Progenitor cell of endocrine pancreas (in vitro differentiated cells): ENCODE results near the gene BEST3. TPM values are rescaled to one million over a fixed set of nuclear protein-coding genes. Genes with fewer than 3 reads are reported as not detected.
A peak's percentile ranks its signal among the peaks of the same experiment; 100 is the strongest.

ENCODE experiments used
- DNase-seq: peaks from one replicate; pipeline ENCODE4 v3.0.0; 2021; ENCODE audit warnings: low spot score; ENCODE audit not compliant: unreplicated experiment
- H3K27ac Mint-ChIP-seq: 2 replicates; pipeline ENCODE4 v1.8.0; 2021; ENCODE audit warnings: mild to moderate bottlenecking, moderate library complexity, mixed read lengths
- H3K27me3 Mint-ChIP-seq: 2 replicates; pipeline ENCODE4 v1.8.0; 2021; ENCODE audit warnings: mixed read lengths
- H3K36me3 Mint-ChIP-seq: 2 replicates; pipeline ENCODE4 v1.8.0; 2022; ENCODE audit warnings: mixed read lengths; ENCODE audit not compliant: insufficient read depth
- H3K4me1 Mint-ChIP-seq: 2 replicates; pipeline ENCODE4 v1.8.0; 2021; ENCODE audit warnings: low read depth, mixed read lengths
- H3K4me3 Mint-ChIP-seq: 2 replicates; pipeline ENCODE4 v1.8.0; 2021; ENCODE audit warnings: low read depth, mild to moderate bottlenecking, moderate library complexity, mixed read lengths
- H3K9me3 Mint-ChIP-seq: 2 replicates; pipeline ENCODE4 v1.8.0; 2021; ENCODE audit warnings: low read depth, mixed read lengths
- total RNA-seq: library from RNA; stranded (reverse); gene quantifications from 2 replicates; pipeline ENCODE4 v1.2.1, GENCODE V29; 2021
- TF ChIP-seq, protein P1 (sequence below): fragments of 200-600 bp; sonication (generic); IDR thresholded peaks from one replicate; pipeline ENCODE4 v1.5.0; 2021; ENCODE audit warnings: antibody characterized with exemption, mild to moderate bottlenecking; ENCODE audit not compliant: unreplicated experiment

BEST3 gene
- total RNA-seq, 1 donor from 2014 or later, result not detected

- peaks cover 12% of the 10 kb centered on the region for H3K27me3 Mint-ChIP-seq
- H3K27ac Mint-ChIP-seq, result no peak overlapping the region
- TF ChIP-seq, protein P1, sequence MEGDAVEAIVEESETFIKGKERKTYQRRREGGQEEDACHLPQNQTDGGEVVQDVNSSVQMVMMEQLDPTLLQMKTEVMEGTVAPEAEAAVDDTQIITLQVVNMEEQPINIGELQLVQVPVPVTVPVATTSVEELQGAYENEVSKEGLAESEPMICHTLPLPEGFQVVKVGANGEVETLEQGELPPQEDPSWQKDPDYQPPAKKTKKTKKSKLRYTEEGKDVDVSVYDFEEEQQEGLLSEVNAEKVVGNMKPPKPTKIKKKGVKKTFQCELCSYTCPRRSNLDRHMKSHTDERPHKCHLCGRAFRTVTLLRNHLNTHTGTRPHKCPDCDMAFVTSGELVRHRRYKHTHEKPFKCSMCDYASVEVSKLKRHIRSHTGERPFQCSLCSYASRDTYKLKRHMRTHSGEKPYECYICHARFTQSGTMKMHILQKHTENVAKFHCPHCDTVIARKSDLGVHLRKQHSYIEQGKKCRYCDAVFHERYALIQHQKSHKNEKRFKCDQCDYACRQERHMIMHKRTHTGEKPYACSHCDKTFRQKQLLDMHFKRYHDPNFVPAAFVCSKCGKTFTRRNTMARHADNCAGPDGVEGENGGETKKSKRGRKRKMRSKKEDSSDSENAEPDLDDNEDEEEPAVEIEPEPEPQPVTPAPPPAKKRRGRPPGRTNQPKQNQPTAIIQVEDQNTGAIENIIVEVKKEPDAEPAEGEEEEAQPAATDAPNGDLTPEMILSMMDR, result no peak
Observed at GRCh38 chr12:69682110-69682755, 16.9 kb downstream of the BEST3 start.

DNA sequence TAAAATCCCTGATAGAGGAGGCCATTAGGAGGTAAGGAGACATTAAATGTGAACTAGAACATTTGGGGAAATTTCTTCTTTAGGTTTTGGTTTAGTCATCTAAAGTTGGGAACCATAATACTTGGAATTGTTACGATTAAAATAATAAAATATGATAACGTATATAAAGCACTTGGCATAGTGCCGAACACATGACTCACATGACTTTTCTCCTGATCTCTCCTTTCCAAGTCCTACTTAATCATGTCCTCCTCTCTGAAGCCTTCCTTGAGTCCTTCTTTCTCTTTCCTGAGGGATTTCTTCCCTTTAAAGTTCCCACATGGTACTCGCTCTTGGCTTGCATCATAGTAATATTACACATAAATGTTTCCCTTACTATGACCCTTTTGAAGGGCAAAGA lies 20.0 kb downstream of the BEST3 start:
- H3K9me3 Mint-ChIP-seq, result peaks cover 3% of the 10 kb centered on the region
- H3K4me1 Mint-ChIP-seq, result peaks cover 15% of the 10 kb centered on the region
- peaks cover 6% of the 10 kb centered on the region for H3K27me3 Mint-ChIP-seq
- H3K27ac Mint-ChIP-seq, result no peak overlapping the region
- H3K4me3 Mint-ChIP-seq, result no peak overlapping the region
- H3K36me3 Mint-ChIP-seq, result no peaks in the 10 kb centered on the region
- no peak for DNase-seq
- TF ChIP-seq, protein P1, result no peak

More at GRCh38 chr12:69682110-69682755, 16.9 kb downstream of the BEST3 start:
- no peaks in the 10 kb centered on the region for H3K9me3 Mint-ChIP-seq
- peaks cover 20% of the 10 kb centered on the region for H3K4me1 Mint-ChIP-seq
- H3K36me3 Mint-ChIP-seq, result no peaks in the 10 kb centered on the region
- no peak for DNase-seq
- H3K4me3 Mint-ChIP-seq, result no peak overlapping the region

DNA sequence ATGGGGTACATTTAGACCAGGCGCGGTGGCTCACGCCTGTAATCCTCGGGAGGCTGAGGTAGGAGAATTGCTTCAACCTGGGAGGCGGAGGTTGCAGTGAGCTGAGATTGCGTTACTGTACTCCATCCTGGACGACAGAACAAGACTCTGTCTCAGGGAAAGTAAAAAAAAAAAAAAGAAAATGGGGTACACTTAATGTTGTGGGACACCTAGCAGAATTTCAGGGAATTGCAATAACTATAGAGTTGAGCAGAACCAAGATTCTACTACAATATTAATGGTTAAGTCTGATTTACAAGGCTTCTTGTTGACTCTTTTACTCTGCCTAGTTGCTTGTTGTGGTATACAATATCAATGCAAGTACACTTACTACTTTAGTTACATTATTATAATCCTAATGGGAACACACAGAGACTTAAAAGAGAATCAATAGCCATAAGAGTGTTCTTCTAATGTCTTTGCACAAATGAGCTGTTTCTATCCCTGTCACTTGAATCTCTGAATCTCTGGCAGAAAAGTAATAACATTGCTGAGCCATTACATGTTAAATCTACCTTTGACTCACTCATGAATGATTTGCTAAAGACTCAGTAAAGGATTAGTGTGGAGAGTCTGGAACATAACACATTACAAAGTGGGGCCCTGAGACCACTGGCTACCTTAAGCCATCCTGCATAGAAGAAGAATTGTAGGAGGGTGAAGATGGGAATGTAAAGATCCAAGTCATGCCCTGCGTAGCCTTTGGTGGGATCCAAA lies 22.7 kb downstream of the BEST3 start:
- Mint-ChIP-seq H3K9me3 (peaks cover 3% of the 10 kb centered on the region), H3K4me3 (no peak overlapping the region), H3K4me1 (no peaks in the 10 kb centered on the region), H3K27me3 (peaks cover 4% of the 10 kb centered on the region), H3K27ac (no peak overlapping the region), H3K36me3 (no peaks in the 10 kb centered on the region)
- no peak for DNase-seq
- TF ChIP-seq, protein P1, result peak; percentile 10

- DNase-seq, result no peak
- Mint-ChIP-seq H3K27me3 (peaks cover 4% of the 10 kb centered on the region), H3K27ac (no peak overlapping the region), H3K4me3 (no peak overlapping the region), H3K36me3 (no peaks in the 10 kb centered on the region), H3K9me3 (peaks cover 3% of the 10 kb centered on the region), H3K4me1 (no peaks in the 10 kb centered on the region)
- TF ChIP-seq, protein P1, result no peak
Observed at GRCh38 chr12:69672195-69672594, 26.9 kb downstream of the BEST3 start.

GRCh38 chr12:69671597-69671996 lies 27.5 kb downstream of the BEST3 start:
- no peak overlapping the region for H3K4me3 Mint-ChIP-seq
- no peaks in the 10 kb centered on the region for H3K9me3 Mint-ChIP-seq
- H3K4me1 Mint-ChIP-seq, result no peaks in the 10 kb centered on the region
- no peak for DNase-seq
- no peaks in the 10 kb centered on the region for H3K36me3 Mint-ChIP-seq
- peaks cover under 1% of the 10 kb centered on the region for H3K27me3 Mint-ChIP-seq
- TF ChIP-seq, protein P1, result no peak
- no peak overlapping the region for H3K27ac Mint-ChIP-seq
